T-helper 17 cell (primary cell): ENCODE measurements around the gene REEP1. TPM values are rescaled to one million over a fixed set of nuclear protein-coding genes. Genes with fewer than 3 reads are reported as not detected.
A peak's percentile ranks its signal among the peaks of the same experiment; 100 is the strongest.

Experiments used
- ATAC-seq: fragments of 150-1000 bp; cut with Tn5 transposase; 2 replicates; pipeline ENCODE4 v1.10.0; 2021; ENCODE audit warnings: mild to moderate bottlenecking, moderate library complexity
- DNase-seq, 3 donors: peaks; one replicate each; pipeline versions ENCODE4 v3.0.0 to v3.0.0-alpha.2; 2020 to 2021
- H3K9me3 ChIP-seq: one replicate; pipeline ENCODE4 v1.7.0; 2013; ENCODE audit warnings: low read length, mild to moderate bottlenecking; ENCODE audit not compliant: control insufficient read depth, poor library complexity, severe bottlenecking
- H3K27ac Mint-ChIP-seq: one replicate; pipeline ENCODE4 v1.8.0; 2022; ENCODE audit warnings: mild to moderate bottlenecking, moderate library complexity, mixed read lengths
- H3K27me3 Mint-ChIP-seq: one replicate; pipeline ENCODE4 v1.8.0; 2022; ENCODE audit warnings: mixed read lengths
- H3K36me3 Mint-ChIP-seq: one replicate; pipeline ENCODE4 v1.8.0; 2022; ENCODE audit warnings: low read depth, mixed read lengths
- H3K4me1 Mint-ChIP-seq: one replicate; pipeline ENCODE4 v1.8.0; 2022; ENCODE audit warnings: mild to moderate bottlenecking, mixed read lengths
- H3K4me3 Mint-ChIP-seq: one replicate; pipeline ENCODE4 v1.8.0; 2022; ENCODE audit warnings: mild to moderate bottlenecking, moderate library complexity, mixed read lengths
- total RNA-seq, 4 donors: library from RNA in 2 of 4; stranded (reverse) in 2 of 4; gene quantifications; one replicate each; pipeline ENCODE4 v1.2.3 and lab custom pipeline; 2022 to 2026

Gene REEP1
- total RNA-seq, 2 donors from 2014 or later, result 2.2 TPM; not detected in 1

DNA sequence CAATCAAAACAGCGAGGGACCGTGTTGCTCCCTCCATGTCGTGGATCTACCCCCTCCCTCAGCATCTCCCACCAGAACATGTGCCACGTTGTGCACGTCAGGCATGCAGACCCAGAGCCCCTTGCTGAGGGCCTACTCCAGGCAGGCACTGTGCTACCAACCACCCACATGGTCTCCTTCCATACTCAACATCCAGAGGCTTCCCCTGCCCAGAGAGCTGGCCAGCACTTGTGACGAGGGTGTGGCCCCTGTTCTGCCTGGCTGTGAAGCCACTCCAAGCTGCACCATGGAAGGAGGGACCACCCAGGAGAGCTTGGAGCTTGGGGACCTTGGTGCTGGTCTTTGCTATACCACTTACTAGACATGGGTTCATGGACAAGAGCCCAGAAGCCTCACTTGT lies 40.5 kb downstream of the REEP1 start:
- H3K4me1 Mint-ChIP-seq, result no peaks in the 10 kb centered on the region
- no peak overlapping the region for H3K4me3 Mint-ChIP-seq
- DNase-seq (no peak), ATAC-seq (no peak)
- H3K36me3 Mint-ChIP-seq, result no peaks in the 10 kb centered on the region
- no peak overlapping the region for H3K27ac Mint-ChIP-seq
- H3K27me3 Mint-ChIP-seq, result peaks cover 52% of the 10 kb centered on the region
- no peaks in the 10 kb centered on the region for H3K9me3 ChIP-seq

- H3K27ac Mint-ChIP-seq, result no peak overlapping the region
Measured at GRCh38 chr2:86295066-86295465, 42.4 kb downstream of the REEP1 start.

GRCh38 chr2:86293612-86294011 lies 43.8 kb downstream of the REEP1 start:
- ATAC-seq (no peak), DNase-seq (no peak)
- no peaks in the 10 kb centered on the region for H3K4me1 Mint-ChIP-seq
- no peak overlapping the region for H3K4me3 Mint-ChIP-seq
- H3K27me3 Mint-ChIP-seq, result peaks cover 56% of the 10 kb centered on the region
- no peak overlapping the region for H3K27ac Mint-ChIP-seq
- no peaks in the 10 kb centered on the region for H3K36me3 Mint-ChIP-seq
- no peaks in the 10 kb centered on the region for H3K9me3 ChIP-seq

More at GRCh38 chr2:86295066-86295465, 42.4 kb downstream of the REEP1 start:
- no peaks in the 10 kb centered on the region for H3K9me3 ChIP-seq
- Mint-ChIP-seq H3K4me3 (no peak overlapping the region), H3K36me3 (no peaks in the 10 kb centered on the region), H3K4me1 (no peaks in the 10 kb centered on the region), H3K27me3 (peaks cover 56% of the 10 kb centered on the region)
- DNase-seq, result no peak
- no peak for ATAC-seq

DNA sequence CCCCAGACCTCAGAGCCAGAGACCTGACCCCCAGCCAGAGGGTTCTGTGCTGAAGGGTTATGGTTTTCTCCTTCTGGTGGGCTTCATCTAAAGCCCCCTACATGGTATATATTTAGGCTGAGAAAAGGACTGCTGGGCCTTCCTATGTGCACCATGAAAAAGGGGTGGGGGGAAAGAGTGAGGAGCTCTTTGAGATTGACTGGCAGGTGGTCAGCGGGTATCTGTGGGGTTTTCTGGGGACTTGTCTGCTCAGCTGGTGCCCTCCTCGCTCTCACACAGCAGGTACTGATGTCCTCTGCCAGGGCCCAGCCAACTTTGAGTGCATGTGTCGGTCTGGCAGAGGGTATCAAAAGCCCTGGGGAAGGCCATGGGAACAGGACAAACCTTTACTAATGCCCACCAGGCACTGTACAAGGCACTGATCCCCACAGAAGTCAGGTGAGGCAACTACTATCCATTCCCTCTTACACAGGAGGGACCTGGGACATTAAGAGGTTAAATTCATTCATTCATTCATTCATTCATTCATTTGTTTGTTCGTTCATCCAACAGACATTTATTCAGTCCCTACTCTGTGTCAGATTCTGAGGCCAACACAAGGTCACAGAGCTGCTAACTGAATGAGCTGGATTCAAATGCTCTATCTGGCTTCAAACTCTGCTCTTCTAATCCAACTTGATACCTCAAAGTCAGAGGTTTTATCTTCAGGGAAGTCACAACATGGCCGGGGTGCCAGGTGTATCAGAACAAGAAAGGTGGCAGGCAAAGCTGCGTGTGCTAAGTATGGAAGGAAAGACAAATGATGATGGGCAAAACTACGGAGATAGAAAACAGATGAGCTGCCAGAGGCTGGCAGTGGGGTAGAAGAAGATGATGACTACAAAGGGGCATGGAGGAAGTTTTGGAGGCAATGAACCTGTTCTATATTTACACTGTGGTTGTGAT lies 44.6 kb downstream of the REEP1 start:
- H3K4me1 Mint-ChIP-seq, result no peaks in the 10 kb centered on the region
- DNase-seq (no peak), ATAC-seq (no peak)
- peaks cover 51% of the 10 kb centered on the region for H3K27me3 Mint-ChIP-seq
- H3K27ac Mint-ChIP-seq, result no peak overlapping the region
- no peaks in the 10 kb centered on the region for H3K36me3 Mint-ChIP-seq
- H3K4me3 Mint-ChIP-seq, result no peak overlapping the region
- no peaks in the 10 kb centered on the region for H3K9me3 ChIP-seq

DNA sequence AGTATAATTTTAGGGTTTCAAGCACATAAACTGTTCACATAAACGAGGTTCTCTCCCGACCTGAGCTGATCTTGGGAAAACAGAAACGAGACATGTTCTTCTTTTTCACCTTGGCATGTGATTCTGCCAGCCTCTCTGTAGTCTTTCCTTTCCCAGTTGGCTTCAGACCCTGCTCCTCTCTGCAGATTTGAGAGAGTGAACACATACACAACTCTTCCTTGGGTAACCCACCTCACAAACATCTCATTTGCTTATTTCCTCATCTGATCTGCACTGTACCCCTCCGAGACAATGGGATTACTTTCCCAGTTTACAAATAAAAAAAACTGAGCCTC lies 46.1 kb downstream of the REEP1 start:
- H3K27ac Mint-ChIP-seq, result no peak overlapping the region
- no peaks in the 10 kb centered on the region for H3K36me3 Mint-ChIP-seq
- DNase-seq (no peak), ATAC-seq (no peak)
- no peaks in the 10 kb centered on the region for H3K9me3 ChIP-seq
- H3K4me1 Mint-ChIP-seq, result no peaks in the 10 kb centered on the region
- H3K4me3 Mint-ChIP-seq, result no peak overlapping the region
- peaks cover 40% of the 10 kb centered on the region for H3K27me3 Mint-ChIP-seq

- no peak overlapping the region for H3K27ac Mint-ChIP-seq
- H3K4me1 Mint-ChIP-seq, result no peaks in the 10 kb centered on the region
- H3K27me3 Mint-ChIP-seq, result peaks cover 46% of the 10 kb centered on the region
- ATAC-seq, result no peak
- no peak for DNase-seq
- no peaks in the 10 kb centered on the region for H3K9me3 ChIP-seq
- H3K36me3 Mint-ChIP-seq, result no peaks in the 10 kb centered on the region
- no peak overlapping the region for H3K4me3 Mint-ChIP-seq
Measured at GRCh38 chr2:86290596-86291327, 46.7 kb downstream of the REEP1 start.

- no peaks in the 10 kb centered on the region for H3K4me1 Mint-ChIP-seq
- peaks cover 46% of the 10 kb centered on the region for H3K27me3 Mint-ChIP-seq
- no peak for DNase-seq
- H3K27ac Mint-ChIP-seq, result no peak overlapping the region
- H3K36me3 Mint-ChIP-seq, result peaks cover 3% of the 10 kb centered on the region
- no peak overlapping the region for H3K4me3 Mint-ChIP-seq
- no peaks in the 10 kb centered on the region for H3K9me3 ChIP-seq
- ATAC-seq, result no peak
Measured at GRCh38 chr2:86286516-86286915, 50.9 kb downstream of the REEP1 start.

DNA sequence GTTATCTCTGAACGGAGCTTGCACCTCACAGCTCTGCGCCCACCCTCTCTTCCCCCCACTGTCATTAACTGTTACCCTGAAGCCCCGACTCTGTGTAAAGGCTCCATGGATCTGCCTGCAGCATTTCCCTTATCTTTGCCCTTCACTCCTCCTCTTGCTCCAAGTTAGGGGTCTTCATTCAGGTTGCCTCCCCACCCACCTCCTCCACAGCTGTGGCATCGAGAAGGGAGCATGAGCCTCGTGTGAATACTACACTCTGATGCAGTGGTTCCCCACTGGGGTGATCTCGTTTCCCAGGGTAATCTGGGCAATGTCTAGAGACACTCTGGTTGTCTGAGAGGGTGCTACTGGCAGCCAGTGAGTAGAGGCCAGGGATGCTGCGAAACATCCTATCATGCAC lies 51.4 kb downstream of the REEP1 start:
- ATAC-seq (no peak), DNase-seq (no peak)
- no peaks in the 10 kb centered on the region for H3K4me1 Mint-ChIP-seq
- H3K36me3 Mint-ChIP-seq, result peaks cover 3% of the 10 kb centered on the region
- no peak overlapping the region for H3K4me3 Mint-ChIP-seq
- peaks cover 41% of the 10 kb centered on the region for H3K27me3 Mint-ChIP-seq
- H3K27ac Mint-ChIP-seq, result no peak overlapping the region
- H3K9me3 ChIP-seq, result no peaks in the 10 kb centered on the region

DNA sequence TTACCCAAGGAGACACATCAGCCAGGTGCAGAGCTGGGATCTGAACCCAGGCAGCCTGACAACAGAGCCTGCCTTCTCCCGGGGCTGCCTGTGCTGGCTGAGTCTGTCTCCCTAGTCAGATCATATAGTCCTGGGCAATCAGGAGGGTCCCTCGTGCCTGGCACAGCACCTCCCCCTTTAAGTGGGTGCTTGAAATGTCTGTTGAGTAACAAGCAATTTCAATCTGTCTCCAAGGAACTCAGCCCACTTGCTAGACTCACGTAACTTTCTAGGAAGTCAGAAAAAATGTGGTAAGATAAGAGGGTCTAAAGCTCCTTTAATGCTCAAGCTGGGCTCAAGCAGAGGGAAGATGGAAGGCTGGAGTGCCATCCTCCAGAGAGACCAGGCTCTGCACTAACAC lies 51.9 kb downstream of the REEP1 start:
- no peak overlapping the region for H3K4me3 Mint-ChIP-seq
- H3K9me3 ChIP-seq, result no peaks in the 10 kb centered on the region
- ATAC-seq, result no peak
- H3K4me1 Mint-ChIP-seq, result no peaks in the 10 kb centered on the region
- H3K27me3 Mint-ChIP-seq, result peaks cover 41% of the 10 kb centered on the region
- H3K27ac Mint-ChIP-seq, result no peak overlapping the region
- no peak for DNase-seq
- H3K36me3 Mint-ChIP-seq, result peaks cover 3% of the 10 kb centered on the region

DNA sequence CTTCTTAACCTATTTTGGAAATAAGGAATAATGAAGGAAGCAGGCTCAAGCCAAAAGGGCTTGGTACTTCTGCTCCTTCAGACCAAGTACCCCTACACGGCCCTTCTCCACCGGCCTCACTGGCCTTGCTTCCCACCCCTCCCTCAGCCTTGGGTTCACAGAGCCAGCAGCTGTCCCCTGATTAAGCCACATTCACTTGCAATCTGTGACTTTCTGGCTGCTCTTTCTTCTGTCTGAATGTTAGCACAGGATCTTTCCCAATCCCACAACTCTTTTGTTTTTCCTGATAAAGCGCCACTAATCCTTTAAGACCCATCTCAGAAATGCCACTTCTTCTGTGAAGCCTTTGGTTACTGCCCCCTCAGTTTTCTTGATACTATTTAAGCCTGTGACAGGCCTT lies 52.4 kb downstream of the REEP1 start:
- Mint-ChIP-seq H3K4me3 (no peak overlapping the region), H3K4me1 (no peaks in the 10 kb centered on the region), H3K27me3 (peaks cover 40% of the 10 kb centered on the region), H3K27ac (no peak overlapping the region), H3K36me3 (peaks cover 3% of the 10 kb centered on the region)
- ATAC-seq (no peak), DNase-seq (no peak)
- H3K9me3 ChIP-seq, result no peaks in the 10 kb centered on the region

DNA sequence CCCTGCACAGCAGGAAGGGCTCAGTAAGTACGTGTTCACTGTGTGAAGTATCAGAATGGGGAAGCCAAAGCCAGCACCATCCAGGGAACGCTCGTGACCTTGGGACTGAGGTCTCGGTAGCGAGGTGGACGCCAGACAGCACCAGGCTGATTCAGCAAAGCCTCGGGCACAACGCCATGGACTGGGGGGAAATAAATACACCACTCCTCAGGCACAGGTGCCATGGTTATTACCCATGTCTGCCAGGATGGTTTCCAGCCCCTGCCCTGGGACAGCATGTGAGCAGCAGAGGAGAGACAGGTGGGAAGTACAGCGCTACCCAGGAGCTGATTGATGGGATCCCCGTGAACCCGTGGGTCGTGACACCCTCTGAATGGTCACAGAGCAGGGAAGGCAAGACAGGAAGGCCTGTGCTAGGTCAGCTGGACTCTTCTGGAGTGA lies 53.0 kb downstream of the REEP1 start:
- Mint-ChIP-seq H3K27me3 (peaks cover 43% of the 10 kb centered on the region), H3K36me3 (peaks cover 3% of the 10 kb centered on the region), H3K4me1 (no peaks in the 10 kb centered on the region), H3K27ac (no peak overlapping the region), H3K4me3 (no peak overlapping the region)
- ATAC-seq (no peak), DNase-seq (no peak)
- H3K9me3 ChIP-seq, result no peaks in the 10 kb centered on the region

DNA sequence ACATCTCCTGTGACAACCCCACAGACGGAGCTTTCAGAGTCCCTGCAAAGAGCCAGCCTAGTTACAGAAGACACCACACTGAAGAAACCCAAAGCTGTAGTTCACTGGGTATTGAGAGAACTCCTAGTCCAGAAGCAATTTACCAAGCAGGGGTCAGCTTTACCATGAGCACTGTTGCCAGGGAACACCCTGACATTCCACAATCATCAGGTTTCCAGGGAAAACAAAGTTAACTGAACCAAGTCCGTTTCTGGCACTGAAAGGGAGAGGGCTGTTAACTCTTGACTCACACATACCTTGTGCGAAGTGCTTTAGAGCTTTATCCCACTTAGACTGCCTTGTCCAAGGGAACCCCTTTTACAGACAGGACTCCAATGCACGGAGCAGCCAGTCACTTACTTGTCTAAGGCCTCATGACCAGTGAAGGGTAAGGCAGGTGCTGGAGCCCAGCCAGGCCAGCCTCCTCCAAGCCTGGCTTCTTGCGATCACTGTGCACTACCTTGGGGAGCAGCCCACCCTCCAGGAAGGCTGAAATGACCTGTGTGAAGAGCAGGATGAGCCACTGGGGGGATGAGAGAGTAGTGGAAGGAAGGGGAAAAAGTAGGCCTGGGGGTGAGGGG lies 53.9 kb downstream of the REEP1 start:
- Mint-ChIP-seq H3K4me3 (no peak overlapping the region), H3K4me1 (no peaks in the 10 kb centered on the region), H3K27ac (peak overlapping the region; percentile 54), H3K36me3 (peaks cover 6% of the 10 kb centered on the region), H3K27me3 (peaks cover 46% of the 10 kb centered on the region)
- no peak for DNase-seq
- ATAC-seq, result no peak
- no peaks in the 10 kb centered on the region for H3K9me3 ChIP-seq

DNA sequence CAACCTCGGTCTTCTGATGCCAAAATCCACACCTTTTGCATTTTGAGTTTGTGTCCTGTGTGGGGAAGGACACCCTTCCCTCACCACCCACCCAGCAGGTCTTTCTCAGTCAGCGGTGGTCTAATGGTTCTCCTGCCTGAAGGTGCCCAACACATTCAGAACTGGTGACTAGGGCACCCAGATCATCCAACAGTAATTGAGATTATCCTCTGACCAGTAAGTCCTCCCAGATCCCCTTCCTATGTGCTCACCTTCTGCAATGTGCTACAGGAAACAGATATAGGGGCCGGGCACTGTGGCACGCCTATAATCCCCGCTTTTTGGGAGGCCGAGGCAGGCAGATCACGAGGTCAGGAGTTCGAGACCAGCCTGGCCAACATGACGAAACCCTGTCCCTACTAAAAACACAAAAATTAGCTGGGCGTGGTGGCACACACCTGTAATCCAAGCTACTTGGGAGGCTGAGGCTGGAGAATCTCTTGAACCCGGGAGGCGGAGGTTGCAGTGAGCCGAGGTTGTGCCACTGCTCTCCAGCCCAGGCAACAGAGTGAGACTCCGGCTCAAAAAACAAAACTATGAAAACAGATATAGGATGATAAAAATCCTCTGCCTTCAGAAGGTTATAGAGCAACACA lies 56.2 kb downstream of the REEP1 start:
- no peak overlapping the region for H3K4me3 Mint-ChIP-seq
- no peaks in the 10 kb centered on the region for H3K4me1 Mint-ChIP-seq
- H3K27me3 Mint-ChIP-seq, result peaks cover 42% of the 10 kb centered on the region
- ATAC-seq, result no peak
- H3K9me3 ChIP-seq, result no peaks in the 10 kb centered on the region
- H3K36me3 Mint-ChIP-seq, result peaks cover 6% of the 10 kb centered on the region
- H3K27ac Mint-ChIP-seq, result no peak overlapping the region
- DNase-seq, result no peak
